HTERT RPE-1 (cell line): Measurements from ENCODE around the gene IGSF21.
"Not testable (repeated sequence)": the region's sequence is repeated elsewhere in the genome, so short reads cannot be mapped to it uniquely, and the experiment has no call there.

Experiments used
- in situ Hi-C: fragments of 300-500 bp; cut with MboI; formaldehyde crosslinking; loops from 4 replicates; pipeline ENCODE4 v1.14.3; 2020; ENCODE audit warnings: low sequenced_read_pairs

The IGSF21 gene

GRCh38 chr1:18352636-18353265, 245.2 kb downstream of the IGSF21 start:
- in situ Hi-C loops, result no loop called here

DNA sequence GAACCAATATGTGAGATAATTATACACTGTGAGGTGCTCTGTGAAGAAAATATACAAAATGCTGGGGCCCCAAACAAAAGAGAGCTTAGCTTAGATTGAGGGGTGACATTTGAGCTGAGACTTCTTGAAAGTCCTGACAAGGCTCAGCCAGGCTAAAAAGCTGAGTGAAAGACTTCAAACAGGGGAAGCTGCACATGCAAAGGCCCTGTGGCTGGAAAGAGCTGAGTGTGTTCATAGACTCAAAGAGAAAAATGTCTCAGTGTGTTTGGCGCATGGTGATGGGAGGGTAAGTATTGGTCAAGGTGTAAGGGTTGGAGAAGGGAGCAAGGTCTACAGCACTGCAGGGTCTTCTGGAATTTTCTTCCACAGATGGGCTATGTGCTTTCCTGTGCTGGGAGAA, 245.9 kb downstream of the IGSF21 start:
- in situ Hi-C loops, result no loop called here

- in situ Hi-C loops, result no loop called here
Observed at GRCh38 chr1:18353992-18354391, 246.4 kb downstream of the IGSF21 start.

GRCh38 chr1:18354612-18355011, 247.0 kb downstream of the IGSF21 start:
- in situ Hi-C loops, result no loop called here

GRCh38 chr1:18357622-18358230, 250.1 kb downstream of the IGSF21 start:
- in situ Hi-C loops, result no loop called here

DNA sequence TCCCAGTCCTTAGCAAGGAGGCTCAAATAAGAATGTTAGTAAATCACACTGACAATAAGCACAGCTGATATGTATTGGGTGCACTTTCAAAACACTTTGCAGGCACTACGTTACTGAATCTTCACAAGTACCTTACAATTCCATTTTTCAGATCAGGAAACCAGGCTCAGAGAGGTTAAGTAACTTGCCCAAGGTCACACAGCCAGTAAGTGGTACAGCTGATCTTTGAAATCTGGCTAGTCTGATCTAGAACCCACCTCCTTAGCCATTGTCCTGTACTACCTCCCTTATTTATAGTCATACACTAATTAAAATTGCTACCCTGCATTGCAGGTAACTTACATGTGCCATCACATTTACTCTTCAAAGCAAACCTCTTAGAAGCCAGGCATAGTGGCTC, 251.0 kb downstream of the IGSF21 start:
- in situ Hi-C loops, result no loop called here

DNA sequence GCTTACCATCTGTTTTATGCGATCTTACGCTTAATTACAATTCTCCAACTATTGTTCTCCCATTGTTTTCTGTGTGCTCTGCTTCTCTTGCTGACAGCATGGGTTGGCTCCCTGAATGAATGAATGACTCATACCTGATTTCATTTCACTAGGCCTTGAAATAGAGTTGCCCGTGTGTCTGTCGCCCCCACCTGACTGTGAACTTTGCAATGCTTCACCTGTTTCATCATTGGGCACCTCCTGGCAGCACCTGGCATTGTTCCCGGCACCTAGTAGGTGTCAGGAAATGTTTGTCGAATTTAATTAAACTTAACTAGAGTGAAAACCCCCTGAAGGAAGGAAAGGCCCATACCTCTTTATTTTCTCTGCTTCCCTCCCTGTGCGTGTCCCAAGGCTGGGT, 252.7 kb downstream of the IGSF21 start:
- in situ Hi-C loops, result no loop called here

DNA sequence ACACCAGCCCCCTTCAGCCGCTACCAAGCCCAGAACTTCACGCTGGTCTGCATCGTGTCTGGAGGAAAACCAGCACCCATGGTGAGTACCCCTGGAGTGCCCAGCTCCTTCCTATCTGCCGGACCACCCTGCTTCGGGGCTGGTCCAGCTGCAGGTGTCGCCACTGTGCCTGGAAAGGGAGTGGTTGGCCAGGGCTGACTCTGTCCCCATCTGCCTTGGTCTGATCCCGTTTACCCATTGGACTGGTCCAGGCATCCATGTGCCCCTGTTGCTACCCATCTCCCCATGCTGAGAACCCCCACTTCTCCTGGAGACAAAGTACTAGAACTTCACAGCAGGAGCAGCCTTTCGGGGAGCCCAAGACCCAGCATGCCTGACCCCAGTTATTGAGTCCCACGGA, 254.6 kb downstream of the IGSF21 start:
- in situ Hi-C loops, result no loop called here

DNA sequence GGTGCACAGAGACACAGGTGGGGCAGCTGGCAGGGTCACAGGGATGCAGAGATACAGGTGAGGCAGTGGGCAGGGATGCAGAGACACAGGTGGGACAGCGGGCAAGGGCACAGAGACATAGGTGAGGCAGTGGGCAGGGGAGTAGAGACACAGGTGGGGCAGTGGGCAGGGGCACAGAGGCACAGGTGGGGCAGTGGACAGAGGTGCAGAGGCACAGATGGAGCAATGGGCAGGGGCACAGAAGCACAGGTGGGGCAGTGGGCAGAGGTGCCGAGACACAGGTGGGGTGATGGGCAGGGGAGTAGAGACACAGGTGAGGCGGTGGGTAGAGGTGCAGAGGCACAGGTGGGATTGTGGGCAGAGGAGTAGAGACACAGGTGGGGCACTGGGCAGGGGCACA, 255.8 kb downstream of the IGSF21 start:
- in situ Hi-C loops, result no loop called here

DNA sequence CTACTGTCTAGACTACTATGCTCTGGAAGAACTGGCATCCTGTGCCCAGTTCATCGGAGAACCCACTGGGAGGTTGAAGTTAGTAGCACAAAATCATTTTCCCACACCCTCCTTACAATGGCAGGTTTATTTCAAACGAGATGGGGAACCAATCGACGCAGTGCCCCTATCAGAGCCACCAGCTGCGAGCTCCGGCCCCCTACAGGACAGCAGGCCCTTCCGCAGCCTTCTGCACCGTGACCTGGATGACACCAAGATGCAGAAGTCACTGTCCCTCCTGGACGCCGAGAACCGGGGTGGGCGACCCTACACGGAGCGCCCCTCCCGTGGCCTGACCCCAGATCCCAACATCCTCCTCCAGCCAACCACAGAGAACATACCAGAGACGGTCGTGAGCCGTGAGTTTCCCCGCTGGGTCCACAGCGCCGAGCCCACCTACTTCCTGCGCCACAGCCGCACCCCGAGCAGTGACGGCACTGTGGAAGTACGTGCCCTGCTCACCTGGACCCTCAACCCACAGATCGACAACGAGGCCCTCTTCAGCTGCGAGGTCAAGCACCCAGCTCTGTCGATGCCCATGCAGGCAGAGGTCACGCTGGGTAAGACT, 257.6 kb downstream of the IGSF21 start:
- in situ Hi-C loops, result no loop called here

DNA sequence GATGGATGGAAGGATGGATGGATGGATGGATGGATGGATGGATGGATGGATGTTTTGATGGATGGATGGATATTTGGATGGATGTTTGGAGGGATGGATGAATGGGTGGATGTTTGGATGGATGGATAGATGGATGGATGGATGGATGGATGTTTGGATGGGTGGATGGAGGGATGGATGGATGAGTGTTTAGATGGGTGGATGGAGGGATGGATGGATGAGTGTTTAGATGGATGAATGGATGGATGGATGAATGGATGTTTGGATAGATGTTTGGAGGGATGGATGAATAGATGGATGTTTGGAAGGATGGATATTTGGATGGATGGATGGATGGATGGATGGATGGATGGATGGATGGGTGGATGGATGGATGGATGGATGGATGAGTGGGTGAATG, 264.9 kb downstream of the IGSF21 start:
- in situ Hi-C loops, result not testable (repeated sequence)

DNA sequence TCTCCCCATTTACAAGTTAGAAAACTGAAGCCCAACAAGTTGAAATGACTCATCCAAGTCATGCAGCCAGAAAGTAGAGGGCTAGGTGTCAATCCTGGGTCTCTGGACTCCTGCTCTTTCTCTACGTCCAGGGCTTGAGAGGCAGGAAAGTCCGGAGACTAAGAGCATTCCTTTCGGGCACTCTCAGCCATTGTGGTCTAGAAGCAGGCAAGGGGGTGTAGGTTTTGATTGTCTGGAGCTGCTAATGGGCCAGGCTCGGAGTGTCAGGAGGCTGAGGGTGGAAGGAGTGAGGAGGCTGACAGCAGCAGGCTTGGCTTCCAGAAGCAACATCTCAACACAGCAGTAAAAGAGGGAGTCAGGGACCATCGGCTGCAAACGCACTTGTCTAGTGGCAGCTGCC, 265.6 kb downstream of the IGSF21 start:
- in situ Hi-C loops, result no loop called here

DNA sequence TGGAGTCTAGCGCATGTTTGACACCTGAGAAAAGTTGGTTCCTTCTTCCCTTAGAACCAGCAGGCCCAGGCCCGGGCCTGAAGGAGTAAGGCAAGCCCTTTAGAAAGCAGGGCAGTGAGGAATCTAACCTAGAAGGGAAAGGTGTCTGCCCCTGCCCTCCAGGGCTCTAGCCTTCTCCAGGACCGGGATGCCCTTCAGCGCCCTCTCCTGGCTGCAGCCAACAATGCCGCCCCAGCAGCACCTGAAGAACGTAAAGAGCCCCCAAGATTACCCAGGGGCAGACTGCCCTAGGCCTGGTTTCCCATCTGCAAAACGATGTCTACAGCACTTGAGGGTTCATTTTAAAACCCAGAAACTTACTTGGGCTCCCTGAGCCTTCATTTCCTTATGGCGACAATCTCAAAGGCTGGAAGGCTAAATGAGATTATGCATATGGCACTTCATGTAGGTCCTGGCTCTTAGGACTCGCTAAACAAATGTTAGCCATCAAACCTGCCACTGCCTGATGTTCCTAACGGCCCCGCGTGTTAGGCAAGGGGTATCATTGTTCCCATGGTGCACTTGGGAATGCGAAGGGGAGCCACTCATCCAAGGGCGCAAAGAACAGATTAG, 266.4 kb downstream of the IGSF21 start:
- in situ Hi-C loops, result no loop called here

GRCh38 chr1:18376661-18377060, 269.1 kb downstream of the IGSF21 start:
- in situ Hi-C loops, result no loop called here

DNA sequence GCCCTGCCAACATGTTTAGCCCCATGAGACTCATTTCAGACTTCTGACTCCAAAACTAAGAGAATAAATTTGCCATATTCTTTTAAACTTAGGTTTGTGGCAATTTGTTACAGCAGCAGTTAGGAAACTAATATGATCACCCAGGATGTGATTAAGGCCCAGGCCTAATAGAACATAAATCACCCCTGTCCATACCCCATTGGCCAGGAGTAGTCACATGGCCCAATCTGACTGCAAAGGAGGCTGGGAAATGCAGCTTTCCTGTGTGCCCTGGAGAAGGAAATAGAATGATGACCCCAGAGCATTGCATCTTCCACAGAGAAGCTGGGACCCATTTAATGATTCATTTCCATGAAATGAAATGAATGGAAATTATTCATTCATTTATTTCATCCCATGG, 272.7 kb downstream of the IGSF21 start:
- in situ Hi-C loops, result no loop called here

DNA sequence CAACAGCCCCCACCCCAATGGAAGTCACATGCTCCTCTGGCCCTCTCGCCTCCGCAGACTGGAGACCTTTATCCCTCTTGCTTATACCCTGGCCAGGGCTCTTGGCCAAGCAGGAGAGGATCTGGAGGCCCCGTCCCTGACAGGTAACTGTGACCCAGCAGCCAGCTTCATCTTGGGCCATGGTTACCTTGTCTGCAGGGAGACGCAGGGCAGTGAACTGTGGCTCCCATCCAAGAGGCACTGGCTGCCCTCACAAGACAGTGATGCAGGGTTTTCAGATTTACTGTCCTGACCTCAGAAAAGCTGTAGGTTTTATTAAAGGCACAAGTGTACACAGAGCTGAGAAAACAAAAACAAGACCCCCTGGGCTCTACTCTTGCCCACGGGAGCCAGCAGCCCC, 276.5 kb downstream of the IGSF21 start:
- in situ Hi-C loops, result no loop called here

- in situ Hi-C loops, result no loop called here
Observed at GRCh38 chr1:18384471-18384870, 276.9 kb downstream of the IGSF21 start.

DNA sequence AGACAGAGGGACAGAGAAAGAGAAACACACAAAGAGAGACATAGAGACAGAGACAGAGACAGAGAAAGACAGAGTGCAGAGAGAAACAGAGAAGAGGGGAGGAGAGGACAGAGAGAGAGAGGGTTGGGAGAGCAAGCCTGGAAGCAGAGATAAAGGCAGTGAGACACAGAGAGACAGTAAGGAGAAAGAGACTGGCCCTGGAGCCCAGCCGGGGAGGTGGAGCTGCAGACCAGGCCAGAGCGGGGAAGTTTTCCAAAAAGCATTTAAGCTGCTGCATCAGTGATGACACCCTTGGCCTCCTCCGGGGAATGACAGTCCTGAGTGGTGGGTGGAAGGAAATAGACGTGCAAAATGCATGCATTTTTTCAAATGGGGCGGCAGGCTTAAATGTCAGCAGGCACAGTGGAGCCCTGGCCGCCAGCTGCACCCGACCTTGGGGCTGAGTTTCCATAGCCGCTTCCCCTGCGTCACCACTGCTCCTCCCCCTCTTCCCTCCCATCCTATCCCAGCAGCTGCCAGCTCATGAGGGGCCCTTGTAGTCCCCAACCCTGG, 277.7 kb downstream of the IGSF21 start:
- in situ Hi-C loops, result no loop called here

- in situ Hi-C loops, result no loop called here
Observed at GRCh38 chr1:18386591-18386990, 279.0 kb downstream of the IGSF21 start.

- in situ Hi-C loops, result no loop called here
Observed at GRCh38 chr1:18387307-18387706, 279.7 kb downstream of the IGSF21 start.

DNA sequence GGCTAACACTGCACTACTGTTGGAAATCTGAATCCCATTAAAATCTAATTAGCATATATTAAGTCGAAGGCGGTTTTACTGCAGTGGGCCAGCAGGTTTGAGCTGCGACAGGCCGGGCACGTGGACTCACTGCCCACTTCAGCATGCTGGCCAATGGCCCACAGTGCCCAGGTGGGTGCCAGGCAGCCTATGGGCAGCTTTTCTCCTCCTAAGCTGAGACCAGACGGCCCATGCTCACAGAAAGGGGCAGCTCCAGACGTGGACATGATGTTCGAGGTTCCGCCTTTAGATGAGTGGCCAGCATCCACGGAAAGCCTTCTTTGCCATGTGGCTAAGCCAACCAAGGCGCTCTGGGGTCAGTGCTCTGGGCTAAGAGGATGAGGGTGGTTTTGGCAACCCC, 283.4 kb downstream of the IGSF21 start:
- in situ Hi-C loops, result no loop called here
